ENCODE results near the gene TTC27.
"Not testable (repeated sequence)": the region's sequence is repeated elsewhere in the genome, so short reads cannot be mapped to it uniquely, and the experiment has no call there.

The TTC27 gene

GRCh38 chr2:32865399-32866068 is 237.7 kb downstream of the TTC27 start:
- no peak overlapping the region for H3K4me3 ChIP-seq (ENCODE audit: low read depth, low read length)
- H3K9me3 ChIP-seq (ENCODE audit: control insufficient read depth, insufficient read depth, low read depth, low read length) = no peaks in the 10 kb centered on the region
- no peaks in the 10 kb centered on the region for H3K4me1 ChIP-seq (ENCODE audit: control insufficient read depth, insufficient read depth, low read length)
- no peaks in the 10 kb centered on the region for H3K27me3 ChIP-seq (ENCODE audit: control insufficient read depth, insufficient read depth, low read length)
- no peak overlapping the region for H3K9ac ChIP-seq (ENCODE audit: low read length)
- H3K27ac ChIP-seq (ENCODE audit: low read depth, low read length) = no peak overlapping the region
- H3K36me3 ChIP-seq (ENCODE audit: control insufficient read depth, insufficient read depth, low read length) = no peaks in the 10 kb centered on the region

DNA sequence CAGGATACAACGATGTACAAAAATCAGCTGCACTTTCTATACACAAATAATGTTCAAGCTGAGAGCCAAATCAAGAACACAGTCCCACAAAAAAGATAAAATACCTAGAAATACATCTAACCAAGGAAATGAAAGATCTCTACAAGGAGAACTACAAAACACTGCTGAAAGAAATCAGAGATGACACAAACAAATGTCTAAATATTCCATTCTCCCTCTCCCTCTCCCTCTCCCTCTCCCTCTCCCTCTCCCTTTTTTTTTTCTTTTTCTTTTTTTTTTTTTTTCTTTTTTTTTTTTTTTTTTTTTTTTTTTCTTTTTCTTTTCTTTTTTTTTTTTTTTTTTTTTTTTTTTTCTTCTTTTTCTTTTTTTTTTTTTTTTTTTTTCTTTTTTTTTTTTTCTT is 238.6 kb downstream of the TTC27 start:
- H3K9ac ChIP-seq (ENCODE audit: low read length); H3K9me3 ChIP-seq (ENCODE audit: control insufficient read depth, insufficient read depth, low read depth, low read length); H3K27ac ChIP-seq (ENCODE audit: low read depth, low read length): not testable (repeated sequence)

More for the DNA sequence above, 238.6 kb downstream of the TTC27 start:
- not testable (repeated sequence) for H3K4me1 ChIP-seq (ENCODE audit: control insufficient read depth, insufficient read depth, low read length); H3K27me3 ChIP-seq (ENCODE audit: control insufficient read depth, insufficient read depth, low read length); H3K36me3 ChIP-seq (ENCODE audit: control insufficient read depth, insufficient read depth, low read length); H3K4me3 ChIP-seq (ENCODE audit: low read depth, low read length)

Data from HUES6 (cell line).